Heart right ventricle (tissue), 16 donors: Measurements from ENCODE around the gene TPO. TPM values are rescaled to one million over a fixed set of nuclear protein-coding genes. Genes with fewer than 3 reads are reported as not detected.

Source experiments
- ATAC-seq, 8 donors: fragments of 200-7000 bp; cut with Tn5 transposase; one replicate each; pipeline ENCODE4 v1.9.1; 2020; ENCODE audit warnings: mild to moderate bottlenecking in 8 of 8, moderate library complexity in 8 of 8, moderate number of reproducible peaks in 1 of 8
- DNase-seq, 2 donors: peaks; one replicate each; pipeline ENCODE4 v3.0.0-alpha.2; 2020
- H3K27ac ChIP-seq, 10 donors: fragments of 200-600 bp; sonication (generic) in 2 of 10; one replicate each; pipeline versions ENCODE4 v1.5.0 to v1.8.0; 2020 to 2022; ENCODE audit warnings: mild to moderate bottlenecking in 3 of 10
- H3K27me3 ChIP-seq, 7 donors: fragments of 200-600 bp; one replicate each; pipeline ENCODE4 v1.8.0; 2021 to 2022; ENCODE audit warnings: mild to moderate bottlenecking in 2 of 7
- H3K36me3 ChIP-seq, 9 donors: fragments of 200-600 bp; sonication (generic) in 1 of 9; one replicate each; pipeline versions ENCODE4 v1.5.0 to v1.8.0; 2020 to 2022; ENCODE audit warnings: mild to moderate bottlenecking in 2 of 9
- H3K4me1 ChIP-seq, 9 donors: fragments of 200-600 bp; sonication (generic) in 1 of 9; one replicate each; pipeline versions ENCODE4 v1.5.0 to v1.8.0; 2020 to 2022; ENCODE audit warnings: mild to moderate bottlenecking in 4 of 9
- H3K4me3 ChIP-seq, 10 donors: fragments of 200-600 bp; sonication (generic) in 2 of 10; one replicate each; pipeline versions ENCODE4 v1.5.0 to v1.8.0; 2020 to 2022; ENCODE audit warnings: mild to moderate bottlenecking in 7 of 10, moderate library complexity in 2 of 10
- H3K9me3 ChIP-seq, 11 donors: fragments of 200-600 bp in 10 of 11; sonication (generic) in 2 of 11; one replicate each; pipeline versions ENCODE4 v1.5.0 to v1.8.0; 2013 to 2022; ENCODE audit warnings: mild to moderate bottlenecking in 2 of 11, control low read depth in 1 of 11, moderate library complexity in 1 of 11
- CTCF ChIP-seq, 9 donors: fragments of 200-600 bp; sonication (generic) in 2 of 9; IDR thresholded peaks; one replicate each; pipeline versions ENCODE4 v1.5.0 to v1.8.0; 2021 to 2022; ENCODE audit warnings: antibody characterized with exemption in 9 of 9, mild to moderate bottlenecking in 5 of 9, moderate library complexity in 1 of 9
- WGBS, 2 donors: extraction: QIAGEN DNeasy Blood & Tissue Kit; methylation state at CpG; one replicate each; pipeline ENCODE4 v1.1.7; 2013; ENCODE audit warnings: inconsistent platforms in 1 of 2; 5-methylcytosine and 5-hydroxymethylcytosine counted together
- intact Hi-C, 10 donors: fragments of 100-400 bp; cut with DNase I; formaldehyde crosslinking; loops; one replicate each; pipeline versions ENCODE4 v1.11.1 to v1.14.2; 2022
- polyA plus RNA-seq, 2 donors: library from polyadenylated mRNA; stranded (reverse); fragments of 200-250 nt; gene quantifications; one replicate each; pipeline ENCODE4 v1.2.3, GENCODE V29; 2013
- total RNA-seq, 10 donors: library from RNA; stranded (reverse); fragmentation: NEBNext Ultra II Directional in 3 of 10; extraction: Animal tissue kit (Norgen Biotek cat#: 25700) in 3 of 10; gene quantifications; one replicate each; pipeline versions ENCODE4 v1.2.1 to v1.2.4, GENCODE V29; 2021 to 2023
- donor health status: Arrhythmogenic right ventricular cardiomyopathy.
- donor health status: ischemic (EF 13 %, LVEDD 7.1; RV severe dilation, severe dysfunction).
- donor health status: healthy with polysubstance abuse.
- donor health status: DM: no; HTN: yes; CAD: no.
- donor health status: DM: no; HTN: no; CAD: no.
- donor health status: ischemic (EF 25% LVEDD 6.9; RV normal size, moderate dysfunction).
- donor health status: ischemic (EF 25% LVEDD 5.7; RV mildly dilated, moderate dysfunction).
- donor health status: healthy.
- donor health status: DM: yes; HTN: yes; CAD: no.
- donor health status: Ischemic cardiomyopathy.
- donor health status: ischemic (EF 35%, LVEDD 5.7; RV mildly dilated, moderate dysfunction).
- donor health status: nonischemic (EF 11% LVEDD 7.7; RV severe dilation, severe dysfunction).
- donor health status: DM: yes; HTN: yes; CAD: no.
- donor health status: PGD.
- donor health status: ischemic (EF 29% LVEDD 5.4; RV normal size, mild dysfunction).
- donor health status: nonischemic (EF 23%, LVEDD 6.1; RV moderate dilation, normal function).

TPO gene
- total and polyA plus RNA-seq, 12 donors = 0.85 to 22.1 (median 6.4) TPM

GRCh38 chr2:1550076-1550475, 136.8 kb downstream of the TPO start:
- TF ChIP-seq CTCF (IDR thresholded peaks at IDR 0.05) = no peak
- no peak for ATAC-seq
- DNase-seq = no peak
- H3K9me3 ChIP-seq = no peaks in the 10 kb centered on the region
- WGBS, 2 donors = 76 to 80% methylated on average over 5 of the region's 5 CpGs
- H3K4me1 ChIP-seq = peaks cover 0 to 22% (median 12%) of the 10 kb centered on the region in 9 donors
- H3K27me3 ChIP-seq = peaks cover 0 to 7% (median 0%) of the 10 kb centered on the region in 7 donors
- H3K4me3 ChIP-seq = no peak overlapping the region
- intact Hi-C loops = loop anchor here in 4 of 10 donors (2.0 to 5.0 kb wide), 4 partner anchors 202 to 835 kb away; no protein-coding TSS in a partner anchor
- no peaks in the 10 kb centered on the region for H3K36me3 ChIP-seq
- H3K27ac ChIP-seq = no peak overlapping the region

GRCh38 chr2:1550658-1551316, 137.5 kb downstream of the TPO start:
- Histone ChIP-seq H3K27ac (no peak overlapping the region), H3K9me3 (no peaks in the 10 kb centered on the region), H3K4me3 (no peak overlapping the region), H3K36me3 (no peaks in the 10 kb centered on the region), H3K4me1 (peaks cover 0 to 17% (median 10%) of the 10 kb centered on the region in 9 donors), H3K27me3 (peaks cover 0 to 7% (median 0%) of the 10 kb centered on the region in 7 donors)
- WGBS, 2 donors = 26 to 27% methylated on average over 32 of the region's 32 CpGs
- peak; percentile 47 to 73 for DNase-seq
- TF ChIP-seq CTCF (IDR thresholded peaks at IDR 0.05) = peak; percentile 97 to 99 (median 98)
- intact Hi-C loops = loop anchor here in 4 of 10 donors (2.0 to 5.0 kb wide), 4 partner anchors 202 to 836 kb away; no protein-coding TSS in a partner anchor
- ATAC-seq = peak; percentile 78 to 92 (median 84)

GRCh38 chr2:1551905-1552304, 138.6 kb downstream of the TPO start:
- WGBS, 2 donors = 90 to 96% methylated on average over 4 of the region's 4 CpGs
- Histone ChIP-seq H3K4me3 (no peak overlapping the region), H3K27ac (no peak overlapping the region), H3K36me3 (no peaks in the 10 kb centered on the region), H3K4me1 (peaks cover 0 to 11% (median 10%) of the 10 kb centered on the region in 9 donors), H3K27me3 (peaks cover 0 to 5% (median 0%) of the 10 kb centered on the region in 7 donors), H3K9me3 (no peaks in the 10 kb centered on the region)
- no peak for TF ChIP-seq CTCF (IDR thresholded peaks at IDR 0.05)
- ATAC-seq (no peak), DNase-seq (no peak)
- intact Hi-C loops = loop anchor here in 4 of 10 donors (2.0 to 5.0 kb wide), 4 partner anchors 200 to 837 kb away; no protein-coding TSS in a partner anchor

GRCh38 chr2:1552611-1553010, 139.3 kb downstream of the TPO start:
- TF ChIP-seq CTCF (IDR thresholded peaks at IDR 0.05) = no peak
- WGBS, 2 donors = 86 to 90% methylated on average over 7 of the region's 7 CpGs
- intact Hi-C loops = loop anchor here in 4 of 10 donors (5.0 kb wide), 3 partner anchors 200 to 700 kb away; no protein-coding TSS in a partner anchor
- DNase-seq (no peak), ATAC-seq (no peak)
- Histone ChIP-seq H3K9me3 (no peaks in the 10 kb centered on the region), H3K36me3 (no peaks in the 10 kb centered on the region), H3K4me1 (peaks cover 0 to 18% (median 10%) of the 10 kb centered on the region in 9 donors), H3K27ac (no peak overlapping the region), H3K27me3 (peaks cover 0 to 5% (median 0%) of the 10 kb centered on the region in 7 donors), H3K4me3 (no peak overlapping the region)
